DMS153 treated with DMSO at 0.1 percent for 48 hours (cell line): Measurements from ENCODE around the gene NR2C1.
"Not testable (repeated sequence)": the region's sequence is repeated elsewhere in the genome, so short reads cannot be mapped to it uniquely, and the experiment has no call there.

Experiments
- DNase-seq: peaks from one replicate; lab custom pipeline; 2025; ENCODE audit not compliant: unreplicated experiment; lab: John Stamatoyannopoulos, UW

Gene NR2C1

DNA sequence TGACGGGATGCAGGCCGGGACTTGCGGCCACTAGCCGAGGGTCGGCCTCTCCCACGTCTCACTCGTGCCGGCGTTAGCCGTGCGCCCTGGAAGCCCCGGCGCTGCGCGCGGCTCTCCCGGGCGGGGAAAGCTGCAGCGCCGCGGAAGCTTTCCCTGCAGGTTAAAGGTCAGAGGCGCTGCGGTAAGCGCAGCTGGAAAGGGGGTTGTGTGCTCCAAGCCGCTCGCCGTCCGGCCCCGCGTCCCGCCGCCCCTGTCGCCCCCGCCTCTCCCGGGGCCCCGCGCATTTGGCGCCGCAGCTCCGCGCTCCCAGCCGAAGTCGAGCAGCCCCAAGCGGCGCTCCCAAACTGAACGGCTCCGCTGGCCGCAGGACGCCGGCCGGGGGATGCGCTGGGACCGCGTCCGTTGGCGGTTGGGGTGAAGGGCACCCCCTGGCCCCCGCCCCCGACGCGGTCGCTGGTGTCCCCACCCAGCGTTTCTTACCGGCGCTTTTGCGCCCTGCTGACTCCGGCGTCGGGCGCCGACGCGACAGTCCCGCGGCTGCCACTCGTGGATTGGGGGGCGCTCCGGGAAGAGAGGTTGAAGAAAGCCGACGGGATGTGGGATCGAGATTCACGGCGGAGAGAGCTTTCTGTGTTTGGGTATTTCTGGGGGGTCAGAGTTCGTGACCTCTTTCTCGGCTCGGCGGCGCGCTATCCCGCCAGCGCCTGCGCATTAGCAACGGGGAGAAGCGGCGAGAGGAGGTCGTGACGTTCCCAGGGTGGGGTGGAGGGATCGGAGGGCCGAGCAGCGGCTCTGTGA, at the start of gene NR2C1:
NR2C1 (minus strand) TSS at position 719 of the 798 bp plus-strand sequence. CDS start 6,234 bp downstream, outside the sequence.
- peak; percentile 89 for DNase-seq

GRCh38 chr12:95118788-95119179, 45.4 kb upstream of the NR2C1 start:
- DNase-seq: no peak

DNA sequence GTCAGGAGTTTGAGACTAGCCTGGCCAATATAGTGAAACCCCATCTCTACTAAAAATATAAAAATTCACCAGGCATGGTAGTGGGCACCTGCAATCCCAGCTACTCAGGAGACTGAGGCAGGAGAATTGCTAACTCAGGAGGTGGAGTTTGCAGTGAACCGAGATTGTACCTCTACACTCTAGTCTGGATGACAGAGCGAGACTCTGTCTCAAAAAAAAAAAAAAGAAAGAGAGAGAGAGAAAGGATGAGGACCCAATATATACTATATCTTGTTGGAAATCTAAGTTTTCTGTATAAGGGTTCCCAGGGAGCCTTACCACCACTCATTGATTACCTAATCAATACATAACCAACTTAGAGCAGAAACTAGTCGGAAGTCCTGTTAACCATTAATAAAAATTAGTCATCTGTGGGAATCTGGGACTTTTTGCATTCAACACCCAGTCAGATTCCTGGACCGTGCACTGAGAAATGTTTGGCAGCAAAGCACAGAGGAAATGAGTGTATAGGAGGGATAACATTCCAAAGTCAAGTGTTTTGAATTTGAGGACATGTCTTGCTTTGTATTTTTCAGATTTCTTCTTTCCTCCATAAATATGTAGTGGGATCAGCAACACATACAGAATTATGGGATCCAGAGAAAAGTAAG, 44.8 kb upstream of the NR2C1 start:
- DNase-seq: no peak

GRCh38 chr12:95117178-95117599, 43.8 kb upstream of the NR2C1 start:
- DNase-seq: peak; percentile 48

GRCh38 chr12:95116773-95117172, 43.4 kb upstream of the NR2C1 start:
- DNase-seq: no peak

DNA sequence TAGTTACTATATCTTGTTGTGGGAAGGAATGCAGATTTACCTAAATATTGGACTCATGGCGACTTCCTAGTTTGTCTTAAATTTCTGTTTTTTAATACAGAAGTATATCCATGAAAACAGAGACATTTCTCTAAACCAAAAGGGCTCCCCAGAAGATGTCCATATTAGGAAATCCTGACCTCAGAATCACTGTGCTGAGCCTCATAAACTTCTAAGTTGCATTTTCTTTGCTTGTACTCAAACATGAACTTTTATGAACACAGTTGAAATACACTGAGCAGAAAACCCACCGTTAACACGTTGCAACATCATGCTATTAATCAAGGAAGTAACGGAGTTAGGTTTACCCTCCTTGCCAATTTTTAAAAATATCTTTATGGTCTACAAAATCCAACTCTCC, 42.9 kb upstream of the NR2C1 start:
- no peak for DNase-seq

GRCh38 chr12:95115641-95116040, 42.2 kb upstream of the NR2C1 start:
- no peak for DNase-seq

DNA sequence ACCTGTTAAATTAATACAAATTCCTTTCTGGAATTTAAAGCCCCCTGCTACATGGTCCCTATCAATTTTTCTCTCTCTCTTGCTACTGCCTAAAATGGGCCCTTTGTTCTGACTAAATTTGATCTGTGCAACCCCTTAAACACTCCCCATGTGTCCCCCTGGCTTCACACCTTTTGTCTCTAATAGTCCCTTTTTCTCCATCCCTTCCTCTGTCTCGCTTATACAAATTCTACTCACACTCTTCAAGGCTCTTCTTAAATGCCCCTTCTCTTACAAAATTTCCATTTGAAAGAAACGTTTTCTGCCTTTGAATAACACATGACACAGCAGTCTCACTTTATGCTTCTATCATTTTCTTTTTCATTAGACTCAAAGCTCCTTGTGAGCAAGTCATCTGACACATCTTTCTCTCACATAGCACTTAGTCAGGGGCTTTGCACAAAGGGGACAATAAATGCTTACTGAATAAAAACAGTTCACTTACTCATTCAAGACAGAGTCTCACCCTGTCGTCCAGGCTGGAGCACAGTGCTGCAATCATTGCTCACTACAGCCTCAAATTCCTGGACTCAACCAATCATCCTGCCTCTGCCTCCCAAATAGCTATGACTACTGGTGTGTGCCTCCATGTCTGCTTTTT, 41.5 kb upstream of the NR2C1 start:
- DNase-seq: no peak

DNA sequence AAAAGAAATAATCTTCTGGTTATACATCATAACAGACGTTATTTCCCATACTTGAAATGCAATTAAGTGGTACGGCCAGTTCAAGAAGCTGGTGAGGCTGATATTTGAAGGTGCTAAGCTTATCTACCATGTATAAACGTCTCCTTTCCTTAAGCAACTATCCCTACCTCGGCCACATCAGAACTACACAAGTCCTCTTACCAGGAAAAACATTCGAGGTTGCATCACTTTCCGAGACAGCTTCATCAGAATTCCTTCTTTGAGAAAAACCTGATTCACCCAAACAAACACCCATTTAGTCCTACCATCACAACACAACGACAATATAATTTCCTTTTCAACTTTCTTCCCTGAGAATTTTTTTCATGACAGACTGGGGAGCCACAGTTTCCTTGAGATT, 33.9 kb upstream of the NR2C1 start:
- DNase-seq: no peak

GRCh38 chr12:95105540-95105939, 32.1 kb upstream of the NR2C1 start:
- DNase-seq: no peak

DNA sequence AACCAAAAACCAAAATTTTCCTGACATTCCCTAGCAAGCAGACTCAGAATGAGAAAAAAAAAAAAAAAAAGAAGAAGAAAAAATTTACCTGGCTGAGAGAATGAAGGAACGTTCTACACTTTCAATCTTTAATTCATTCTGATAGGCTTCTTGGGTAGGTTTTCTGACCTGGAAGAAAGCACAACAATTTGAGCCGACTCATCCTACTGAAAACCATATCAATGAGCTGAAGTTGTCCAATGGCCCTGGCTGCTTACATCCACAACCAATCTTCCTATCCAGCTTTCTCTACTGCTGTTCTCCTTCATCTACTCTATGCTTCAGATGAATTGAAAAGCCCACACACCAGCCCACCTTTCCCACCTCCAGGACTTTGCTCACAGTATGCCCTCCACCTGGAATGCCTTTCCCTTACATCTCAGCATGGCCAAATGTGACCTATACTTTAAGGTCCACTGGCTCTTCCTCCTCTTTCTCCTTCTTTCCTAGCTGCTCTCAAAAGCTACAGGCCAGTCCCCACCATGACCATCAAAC, 31.6 kb upstream of the NR2C1 start:
- no peak for DNase-seq

- DNase-seq: peak; percentile 93
These were observed 29.7 kb upstream of the NR2C1 start for GRCh38 chr12:95102916-95103671.

- DNase-seq: not testable (repeated sequence)
These were observed 28.5 kb upstream of the NR2C1 start for GRCh38 chr12:95101957-95102356.

- no peak for DNase-seq
These were observed 27.1 kb upstream of the NR2C1 start for GRCh38 chr12:95100264-95101190.

- no peak for DNase-seq
These were observed 25.9 kb upstream of the NR2C1 start for GRCh38 chr12:95099270-95099790.

DNA sequence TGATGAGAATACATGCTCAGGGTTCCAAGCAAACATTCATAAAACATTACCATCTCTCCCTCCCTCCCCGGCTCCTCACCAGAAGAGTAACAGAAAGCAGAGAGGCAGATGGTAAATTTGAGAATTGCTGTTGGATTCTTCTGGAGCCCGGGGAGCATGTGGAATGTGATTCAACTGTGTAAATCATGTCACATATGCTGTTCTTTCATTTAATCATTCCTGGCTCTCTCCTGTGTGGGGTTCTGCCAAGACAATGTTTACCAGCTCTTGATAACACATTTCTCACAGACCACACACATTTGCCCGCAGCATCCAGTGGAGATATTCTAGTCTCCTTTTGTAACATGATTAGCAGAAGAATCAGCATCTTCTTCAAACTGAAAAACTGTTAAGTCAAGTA, 23.4 kb upstream of the NR2C1 start:
- DNase-seq: no peak

DNA sequence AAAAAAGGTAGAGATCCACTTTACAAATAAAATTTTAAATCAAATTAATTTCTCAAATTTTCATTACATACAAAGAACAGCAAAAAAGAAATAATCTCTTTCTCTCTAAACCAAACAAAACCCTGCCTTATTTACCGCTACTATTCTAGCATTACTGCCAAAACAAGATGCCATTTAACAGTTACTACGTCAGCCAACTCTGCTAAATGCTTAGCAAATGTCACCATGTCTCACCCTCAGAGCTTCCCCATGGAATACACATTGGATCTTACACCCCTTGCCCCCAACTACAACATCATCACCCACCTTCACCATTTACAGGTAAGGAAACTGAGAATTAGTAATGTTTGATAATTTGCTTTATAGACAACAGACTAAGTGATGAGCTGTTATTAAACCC, 23.0 kb upstream of the NR2C1 start:
- DNase-seq: no peak

DNA sequence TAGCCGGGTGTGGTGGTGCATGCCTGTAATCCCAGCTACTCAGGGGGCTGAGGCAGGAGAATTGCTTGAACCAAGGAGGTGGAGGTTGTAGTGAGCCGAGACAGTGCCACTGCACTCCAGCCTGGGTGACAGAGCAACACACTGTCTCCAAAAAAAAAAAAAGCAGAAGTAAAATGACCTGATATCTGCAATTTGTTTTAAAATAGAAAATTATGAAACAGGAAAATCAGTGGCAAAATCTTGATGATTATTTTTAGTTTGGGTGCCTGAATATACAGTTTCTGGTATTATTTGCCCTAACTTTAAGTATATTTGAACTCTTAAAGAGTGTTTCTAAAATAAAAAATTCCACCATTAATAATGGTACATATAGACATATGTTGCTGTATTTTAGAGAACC, 22.4 kb upstream of the NR2C1 start:
- not testable (repeated sequence) for DNase-seq

DNA sequence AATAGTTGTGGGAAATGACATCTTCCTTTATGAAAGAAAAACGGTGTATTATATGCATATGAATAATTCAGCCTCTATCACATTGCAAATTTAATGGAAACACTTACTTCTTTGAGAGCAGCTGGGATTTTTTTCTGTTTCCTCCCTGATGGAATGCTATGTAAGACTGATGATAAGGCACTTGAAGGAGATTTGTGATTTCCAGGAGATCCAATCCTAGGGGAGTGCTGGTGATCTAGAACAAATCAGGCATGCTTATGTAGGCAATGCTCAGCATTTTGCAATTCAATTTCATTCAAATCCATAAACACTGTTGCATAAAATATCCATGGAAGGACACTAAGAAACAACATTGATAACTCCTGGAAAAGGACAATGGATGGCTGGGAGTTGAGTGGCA, 16.0 kb upstream of the NR2C1 start:
- no peak for DNase-seq

DNA sequence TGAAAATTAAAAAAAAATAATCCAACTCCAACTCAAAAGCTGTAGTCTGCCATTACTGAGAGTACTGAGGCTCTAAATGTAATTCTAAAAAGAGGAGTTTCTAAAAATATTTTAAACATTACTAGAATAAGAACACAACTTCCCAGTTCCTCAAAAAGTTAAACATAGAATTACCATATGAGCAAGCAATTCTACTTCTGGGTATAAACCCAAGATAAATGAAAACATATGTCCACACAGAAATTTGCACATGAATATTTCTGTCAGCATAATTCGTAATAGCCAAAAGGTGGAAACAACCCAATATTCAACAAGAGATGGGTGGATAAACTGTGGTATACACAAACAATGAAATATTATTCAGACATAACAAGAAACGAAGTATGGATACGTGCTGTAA, 15.0 kb upstream of the NR2C1 start:
- DNase-seq: no peak
